B cell (primary cell): ENCODE data around the gene SYNGR3. TPM values are rescaled to one million over a fixed set of nuclear protein-coding genes. Genes with fewer than 3 reads are reported as not detected.

Experiments used
- ATAC-seq: fragments of 200-7000 bp; cut with Tn5 transposase; one replicate; pipeline ENCODE4 v1.10.0; 2021; ENCODE audit warnings: low read depth, mild to moderate bottlenecking, moderate number of reproducible peaks, moderate library complexity
- CTCF ChIA-PET: fragments of 350-600 bp; sonication (Branson Sonifier 250); formaldehyde crosslinking; loops from one replicate; lab custom pipeline; 2021; ENCODE audit warnings: antibody characterized with exemption, inconsistent platforms; lab: Charles Lee
- POLR2A ChIA-PET: fragments of 350-600 bp; sonication (Branson Sonifier 250); formaldehyde crosslinking; loops from one replicate; lab custom pipeline; 2021; ENCODE audit warnings: antibody characterized with exemption; lab: Charles Lee
- DNase-seq: peaks from one replicate; pipeline ENCODE4 v3.0.0; 2013
- H2AFZ ChIP-seq: 2 replicates; pipeline ENCODE4 v1.6.1; 2012; ENCODE audit warnings: mild to moderate bottlenecking, low read depth, low read length; ENCODE audit not compliant: insufficient read depth, poor library complexity, severe bottlenecking
- H3K27ac ChIP-seq, 2 donors: 1 replicate in 1 of 2; 2 replicates in 1 of 2; pipeline ENCODE4 v1.5.1; 2012 to 2013; ENCODE audit warnings: low read length in 2 of 2, mild to moderate bottlenecking in 2 of 2, moderate library complexity in 1 of 2
- H3K27me3 ChIP-seq, 4 experiments: fragments of 200-600 bp in 1 of 4; sonication (generic) in 1 of 4; replicated peaks in 1 of 4; 1 replicate in 2 of 4; 2 replicates in 2 of 4; pipeline versions ENCODE4 v1.6.1 to v1.7.0; 2013 to 2016; ENCODE audit warnings: low read length in 3 of 4, mild to moderate bottlenecking in 2 of 4, mixed read lengths in 1 of 4, moderate library complexity in 1 of 4; ENCODE audit not compliant: insufficient read depth in 4 of 4, control insufficient read depth in 3 of 4; ENCODE audit errors: control extremely low read depth in 1 of 4
- H3K36me3 ChIP-seq, 2 experiments: replicated peaks in 1 of 2; 1 replicate in 1 of 2; 2 replicates in 1 of 2; pipeline versions ENCODE4 v1.6.1 to v1.7.1; 2013; ENCODE audit warnings: low read length in 1 of 2; ENCODE audit not compliant: insufficient read depth in 2 of 2, control insufficient read depth in 1 of 2; ENCODE audit errors: control extremely low read depth in 1 of 2, extremely low read depth in 1 of 2
- H3K4me1 ChIP-seq, 2 donors: fragments of 200-600 bp in 1 of 2; sonication (generic) in 1 of 2; 1 replicate in 1 of 2; 2 replicates in 1 of 2; pipeline versions ENCODE4 v1.5.1 to v1.6.1; 2013 to 2017; ENCODE audit warnings: low read length in 2 of 2; ENCODE audit not compliant: control insufficient read depth in 2 of 2, insufficient read depth in 2 of 2
- H3K4me2 ChIP-seq: replicated peaks from 2 replicates; pipeline ENCODE3; 2012; ENCODE audit warnings: mild to moderate bottlenecking, low read depth, low read length; ENCODE audit not compliant: poor library complexity, severe bottlenecking
- H3K4me3 ChIP-seq, 5 experiments: fragments of 200-600 bp in 1 of 5; sonication (generic) in 1 of 5; 1 replicate in 3 of 5; 2 replicates in 2 of 5; pipeline versions ENCODE4 v1.5.1 to v1.7.0; 2011 to 2016; ENCODE audit warnings: low read length in 4 of 5, mild to moderate bottlenecking in 4 of 5, low read depth in 2 of 5, control low read depth in 1 of 5, moderate library complexity in 1 of 5; ENCODE audit not compliant: insufficient read depth in 1 of 5; ENCODE audit errors: control extremely low read depth in 1 of 5, extremely low read depth in 1 of 5
- H3K79me2 ChIP-seq: fragments of 200-600 bp; sonication (generic); one replicate; pipeline ENCODE4 v1.6.0; 2016; ENCODE audit warnings: low read length; ENCODE audit not compliant: control insufficient read depth, insufficient read depth
- H3K9ac ChIP-seq: fragments of 200-600 bp; sonication (generic); 2 replicates; pipeline ENCODE4 v1.6.1; 2017; ENCODE audit warnings: mild to moderate bottlenecking, low read length, moderate library complexity
- H3K9me3 ChIP-seq, 3 donors: one replicate each; pipeline versions ENCODE4 v1.6.1 to v1.7.1; 2013; ENCODE audit warnings: low read length in 2 of 3; ENCODE audit not compliant: control insufficient read depth in 2 of 3, insufficient read depth in 1 of 3; ENCODE audit errors: control extremely low read depth in 1 of 3
- H4K20me1 ChIP-seq: 2 replicates; pipeline ENCODE4 v1.6.0; 2012; ENCODE audit warnings: mild to moderate bottlenecking, low read length; ENCODE audit not compliant: insufficient read depth, control insufficient read depth, poor library complexity, severe bottlenecking
- H3K27ac Mint-ChIP-seq: one replicate; pipeline ENCODE4 v1.8.0; 2021; ENCODE audit warnings: mixed read lengths
- H3K27me3 Mint-ChIP-seq: one replicate; pipeline ENCODE4 v1.8.0; 2021; ENCODE audit warnings: mixed read lengths
- H3K4me1 Mint-ChIP-seq: one replicate; pipeline ENCODE4 v1.8.0; 2021; ENCODE audit warnings: mixed read lengths
- H3K4me3 Mint-ChIP-seq: one replicate; pipeline ENCODE4 v1.8.0; 2021; ENCODE audit warnings: mixed read lengths
- H3K9me3 Mint-ChIP-seq: one replicate; pipeline ENCODE4 v1.8.0; 2022; ENCODE audit warnings: mixed read lengths; ENCODE audit not compliant: insufficient read depth
- CTCF ChIP-seq: fragments of 200-600 bp; IDR thresholded peaks from one replicate; pipeline ENCODE4 v1.8.0; 2022; ENCODE audit warnings: antibody characterized with exemption, mild to moderate bottlenecking
- EZH2 ChIP-seq: IDR thresholded peaks from 2 replicates; pipeline ENCODE4 v1.6.1; 2012; ENCODE audit warnings: borderline replicate concordance, low read depth, mild to moderate bottlenecking, moderate library complexity, low read length; ENCODE audit not compliant: insufficient read depth, poor library complexity, severe bottlenecking
- WGBS: methylation state at CpG from one replicate; pipeline ENCODE4 v1.1.5; 2013; ENCODE audit warnings: missing lambda C conversion rate; ENCODE audit not compliant: insufficient coverage; 5-methylcytosine and 5-hydroxymethylcytosine counted together
- intact Hi-C: fragments of 100-400 bp; cut with micrococcal nuclease; formaldehyde crosslinking; loops from one replicate; pipeline ENCODE4 v1.10.0; 2022
- polyA plus RNA-seq: library from polyadenylated mRNA; depleted of rRNA; stranded (reverse); fragments of >200 nt; gene quantifications from 2 replicates; pipeline ENCODE4 v1.2.3, GENCODE V29; 2012
- total RNA-seq, 2 donors: library from RNA; stranded (reverse); fragments of 120-200 nt in 1 of 2; gene quantifications; 1 replicate in 1 of 2; 2 replicates in 1 of 2; pipeline versions ENCODE4 v1.2.3 to v1.2.4, GENCODE V29; 2013 to 2022

The SYNGR3 gene
- total and polyA plus RNA-seq, 2 donors (not counting 1 experiment from before 2014, with no cell fraction given): 19.5 to 19.8 TPM

GRCh38 chr16:1964506-1965395 lies 25.0 kb upstream of the SYNGR3 start, which contains the start of gene RPS2:
TSS of gene RPS2 (minus strand) at chr16:1964826. CDS start at chr16:1964625, 201 bp downstream.
- DNase-seq (peak; percentile 99), ATAC-seq (peak; percentile 93)
- Mint-ChIP-seq H3K9me3 (no peaks in the 10 kb centered on the region), H3K4me3 (peak within 1 kb of the TSS; percentile 94), H3K4me1 (peaks cover 42% of the 10 kb centered on the region), H3K27ac (peak within 1 kb of the TSS; percentile 97), H3K27me3 (no peaks in the 10 kb centered on the region)
- peak within 1 kb of the TSS; percentile 90 for H3K4me2 ChIP-seq
- TF ChIP-seq CTCF: no peak
- TF ChIP-seq EZH2: no peak
- ChIA-PET POLR2A (interaction anchor here (0.5 to 2.9 kb wide), 16 partner anchors 9 to 918 kb away, joined by 3 to 36 read pairs (median 4); partner anchors contain the start of genes FLYWCH2, GFER, MSRB1 and NUBP2), CTCF (interaction anchor here (0.7 to 2.0 kb wide), 6 partner anchors 19 to 191 kb away, joined by 3 to 6 read pairs (median 3); partner anchors contain the start of genes GFER, MSRB1 and SYNGR3)
- H3K4me1 ChIP-seq: peaks cover 26 to 49% of the 10 kb centered on the region in 2 donors
- peak within 1 kb of the TSS; percentile 50 for H2AFZ ChIP-seq
- H3K79me2 ChIP-seq: peaks cover 27% of the 10 kb centered on the region
- peak within 1 kb of the TSS; percentile 83 to 100 for H3K27ac ChIP-seq
- WGBS: under 1% methylated on average over 95 of the region's 97 CpGs
- peak within 1 kb of the TSS; percentile 60 to 94 (median 76) for H3K4me3 ChIP-seq
- H4K20me1 ChIP-seq: peaks cover 23% of the 10 kb centered on the region
- H3K9ac ChIP-seq: peak within 1 kb of the TSS; percentile 98
- H3K9me3 ChIP-seq: no peaks in the 10 kb centered on the region
- no peaks in the 10 kb centered on the region for H3K27me3 ChIP-seq
- intact Hi-C loops: loop anchor here (1.0 to 2.0 kb wide), 5 partner anchors 8 to 190 kb away; partner anchors contain the start of genes TBL3, TRAF7 and ZNF598
- H3K36me3 ChIP-seq: peaks cover 0 to 29% of the 10 kb centered on the region in 2 experiments
